Measurements from ENCODE around the gene TEDC2.
A peak's percentile ranks its signal among the peaks of the same experiment; 100 is the strongest.
"Not testable (repeated sequence)": the region's sequence is repeated elsewhere in the genome, so short reads cannot be mapped to it uniquely, and the experiment has no call there.

TEDC2 gene

DNA sequence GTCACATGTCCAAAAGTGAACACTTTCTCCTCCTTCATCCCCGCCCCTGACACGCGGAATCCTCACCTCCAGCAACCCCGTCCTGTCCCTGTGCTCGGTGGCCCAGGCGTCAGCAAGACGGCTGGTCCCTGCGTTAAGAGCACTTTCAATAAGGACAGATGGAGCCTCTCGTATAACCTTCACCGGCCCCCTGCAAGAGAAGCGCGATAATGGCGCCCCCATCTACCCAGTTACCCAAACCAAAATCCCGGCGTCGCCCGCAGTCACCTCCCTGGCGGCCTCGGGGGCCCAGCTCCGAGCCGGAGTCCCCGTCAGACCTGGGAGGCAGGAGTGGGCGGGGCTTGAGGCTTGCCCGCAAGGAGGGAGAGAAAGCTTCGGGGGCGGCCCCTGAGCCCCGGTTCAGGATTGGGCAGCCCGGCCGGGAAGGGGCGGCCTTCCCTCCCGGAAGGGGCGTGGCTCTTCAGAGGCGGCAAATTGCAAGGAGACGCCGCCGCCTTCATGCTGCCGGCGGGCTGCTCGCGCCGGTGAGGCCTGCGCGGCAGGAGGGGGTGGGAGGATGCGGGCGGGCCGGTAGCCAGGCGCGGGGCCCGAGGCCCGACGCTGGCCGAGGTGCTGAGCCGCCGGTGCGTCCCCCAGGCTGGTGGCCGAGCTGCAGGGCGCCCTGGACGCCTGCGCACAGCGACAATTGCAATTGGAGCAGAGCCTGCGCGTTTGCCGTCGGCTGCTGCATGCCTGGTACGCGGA is at the start of gene TEDC2:
TEDC2 (plus strand) TSS at position 463 of the 744 bp plus-strand sequence; CDS start at position 499, 36 bp downstream.
- peak; percentile 91 to 95 (median 92) for DNase-seq (ENCODE audit: low read depth in 3 of 3, low spot score in 1 of 3)

- no peak for DNase-seq (ENCODE audit: low read depth in 3 of 3, low spot score in 1 of 3)
Measured at GRCh38 chr16:2415085-2415484, 44.8 kb upstream of the TEDC2 start.

- DNase-seq (ENCODE audit: low read depth in 3 of 3, low spot score in 1 of 3) = no peak
Measured at GRCh38 chr16:2420035-2420434, 39.9 kb upstream of the TEDC2 start.

GRCh38 chr16:2422123-2422867 is 37.6 kb upstream of the TEDC2 start:
- no peak for DNase-seq (ENCODE audit: low read depth in 3 of 3, low spot score in 1 of 3)

DNA sequence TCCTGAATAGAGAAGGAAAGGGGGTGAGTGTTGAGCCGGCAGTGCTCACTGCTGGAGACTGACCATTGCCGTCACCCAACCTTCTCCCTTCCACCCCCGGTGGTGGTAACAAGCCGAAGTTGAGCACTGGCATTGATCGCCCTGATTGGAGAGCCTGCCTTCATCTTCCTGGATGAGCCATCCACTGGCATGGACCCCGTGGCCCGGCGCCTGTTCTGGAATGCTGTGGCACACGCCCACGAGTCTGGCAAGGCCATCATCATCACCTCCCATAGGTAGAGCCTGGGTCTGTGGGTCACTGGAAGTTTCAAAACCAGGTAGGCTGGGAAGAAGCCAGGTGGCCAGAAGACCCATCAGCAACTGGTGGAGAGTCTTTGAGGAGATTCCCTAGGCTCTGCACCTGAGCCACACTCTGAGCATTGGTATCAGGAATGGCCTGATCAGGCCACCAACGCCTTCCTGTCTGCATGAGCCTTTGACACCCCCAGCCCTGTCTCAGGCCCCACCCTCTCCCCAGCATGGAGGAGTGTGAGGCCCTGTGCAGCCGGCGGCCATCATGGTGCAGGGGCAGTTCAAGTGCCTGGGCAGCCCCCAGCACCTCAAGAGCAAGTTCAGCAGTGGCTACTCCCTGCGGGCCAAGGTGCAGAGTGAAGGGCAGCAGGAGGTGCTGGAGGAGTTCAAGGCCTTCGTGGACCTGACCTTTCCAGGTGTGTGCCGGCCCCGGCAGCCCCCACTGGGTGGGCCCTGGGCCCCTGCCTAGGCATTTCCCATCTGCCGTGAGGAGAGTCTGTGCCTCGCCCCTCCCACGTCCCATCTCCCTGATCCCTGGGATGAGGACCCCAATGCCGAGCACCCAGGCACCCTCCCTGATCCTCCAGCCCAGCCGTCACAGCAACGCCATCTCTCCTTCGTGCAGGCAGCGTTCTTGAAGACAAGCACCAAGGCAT is 35.6 kb upstream of the TEDC2 start:
- no peak for DNase-seq (ENCODE audit: low read depth in 3 of 3, low spot score in 1 of 3)

DNA sequence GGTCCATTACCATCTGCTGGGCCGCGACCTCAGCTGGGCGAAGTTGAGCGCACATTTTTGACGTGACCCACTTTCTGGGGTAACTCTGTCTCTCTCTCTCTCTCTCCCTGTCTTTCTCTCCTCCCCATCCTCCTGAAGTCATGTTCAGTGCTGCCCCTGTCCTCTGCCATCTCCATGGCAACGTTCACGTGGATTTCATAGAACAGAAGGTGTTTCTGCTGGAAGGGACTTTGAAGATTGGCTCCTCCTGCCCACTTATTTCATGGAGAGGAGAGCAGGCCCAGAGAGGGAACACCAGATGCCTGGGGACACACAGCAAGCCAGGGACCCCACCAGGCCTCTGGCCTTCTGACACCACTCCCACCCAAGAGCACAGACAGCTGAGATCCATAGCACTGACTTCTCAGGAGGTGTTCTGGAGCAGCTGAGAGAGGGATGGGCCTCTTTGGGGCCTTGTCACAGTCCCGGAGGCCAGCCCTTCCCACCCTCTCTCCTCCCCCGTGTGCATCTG is 34.8 kb upstream of the TEDC2 start:
- DNase-seq (ENCODE audit: low read depth in 3 of 3, low spot score in 1 of 3) = no peak

DNA sequence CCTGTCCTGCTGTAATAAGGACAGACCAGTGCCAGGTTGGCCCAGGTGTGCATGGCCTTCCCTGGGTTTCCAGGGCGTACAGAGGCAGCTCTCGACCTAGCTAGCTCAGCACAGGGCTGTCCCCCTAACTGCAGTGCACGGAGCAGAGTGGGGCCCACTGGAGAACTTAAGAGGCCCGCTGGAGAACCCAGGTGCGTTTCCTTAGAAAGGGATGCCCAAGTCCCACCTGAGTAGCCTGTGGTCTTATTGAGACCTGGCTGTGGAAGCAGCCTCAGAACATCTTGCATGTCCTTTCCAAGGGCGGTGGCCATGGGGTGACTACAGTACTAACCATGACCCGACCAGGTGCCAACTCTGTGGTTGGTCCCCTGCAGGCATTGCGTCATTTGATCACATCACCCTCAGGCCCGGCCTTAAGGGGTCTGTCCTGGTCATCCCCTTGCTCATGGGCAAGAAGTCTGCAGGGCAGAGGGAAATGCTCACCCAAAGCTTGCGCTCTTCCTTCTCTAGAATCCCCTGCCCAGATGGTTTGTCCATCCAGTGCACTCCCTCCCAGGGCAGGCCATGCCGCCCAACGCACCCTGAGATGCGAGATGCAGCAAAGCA is 34.0 kb upstream of the TEDC2 start:
- DNase-seq (ENCODE audit: low read depth in 3 of 3, low spot score in 1 of 3) = no peak

GRCh38 chr16:2426941-2427361 is 33.0 kb upstream of the TEDC2 start:
- DNase-seq (ENCODE audit: low read depth in 3 of 3, low spot score in 1 of 3) = no peak

- DNase-seq (ENCODE audit: low read depth in 3 of 3, low spot score in 1 of 3) = no peak
Measured at GRCh38 chr16:2427526-2427925, 32.4 kb upstream of the TEDC2 start.

DNA sequence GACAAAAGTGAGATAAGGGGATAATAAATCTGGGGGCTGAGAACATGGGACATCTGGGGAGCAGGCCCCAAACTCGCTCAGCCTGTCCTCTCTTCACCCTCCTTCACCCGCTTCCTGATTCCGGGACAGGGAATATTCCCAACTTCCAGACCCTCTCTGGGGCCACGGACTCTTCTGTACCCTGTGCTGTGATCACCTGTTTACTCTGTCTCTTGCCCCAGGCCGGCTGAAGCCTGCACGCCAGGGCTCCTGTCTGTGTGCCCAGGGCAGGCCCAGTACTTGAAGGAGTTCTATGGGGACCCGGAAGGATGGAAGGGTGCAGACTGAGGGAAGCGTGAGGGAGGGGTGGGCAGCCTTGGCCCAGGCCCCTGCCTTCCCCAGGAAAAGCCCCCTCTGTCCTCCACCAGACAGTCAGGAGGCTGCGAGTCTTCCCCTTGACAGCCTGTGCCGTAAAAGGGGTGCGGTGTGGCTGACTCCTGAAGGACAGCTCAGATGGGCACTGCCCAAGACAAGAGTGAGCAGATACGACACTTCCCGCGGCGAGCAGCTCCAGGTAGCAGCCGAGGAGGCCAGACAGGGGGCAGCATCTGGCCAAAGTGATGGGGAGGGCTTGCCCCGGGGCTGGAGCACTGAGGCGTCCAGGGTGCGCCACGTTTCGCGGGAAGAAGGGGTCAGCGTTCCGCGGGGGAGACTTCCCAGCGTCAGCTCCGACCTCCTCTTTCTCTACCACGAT is 31.7 kb upstream of the TEDC2 start:
- DNase-seq (ENCODE audit: low read depth in 3 of 3, low spot score in 1 of 3) = no peak

- no peak for DNase-seq (ENCODE audit: low read depth in 3 of 3, low spot score in 1 of 3)
Measured at GRCh38 chr16:2428784-2429033, 31.2 kb upstream of the TEDC2 start.

GRCh38 chr16:2429034-2429770 is 30.7 kb upstream of the TEDC2 start, which contains the start of gene CCNF:
TSS of gene CCNF (plus strand) at chr16:2429447. CDS start at chr16:2429482, 35 bp downstream.
- DNase-seq (ENCODE audit: low read depth in 3 of 3, low spot score in 1 of 3) = peak; percentile 95 to 98 (median 97)

- DNase-seq (ENCODE audit: low read depth in 3 of 3, low spot score in 1 of 3) = no peak
Measured at GRCh38 chr16:2429771-2430663, 29.9 kb upstream of the TEDC2 start.

GRCh38 chr16:2432286-2432685 is 27.6 kb upstream of the TEDC2 start:
- no peak for DNase-seq (ENCODE audit: low read depth in 3 of 3, low spot score in 1 of 3)

GRCh38 chr16:2432801-2433505 is 27.0 kb upstream of the TEDC2 start:
- no peak for DNase-seq (ENCODE audit: low read depth in 3 of 3, low spot score in 1 of 3)

DNA sequence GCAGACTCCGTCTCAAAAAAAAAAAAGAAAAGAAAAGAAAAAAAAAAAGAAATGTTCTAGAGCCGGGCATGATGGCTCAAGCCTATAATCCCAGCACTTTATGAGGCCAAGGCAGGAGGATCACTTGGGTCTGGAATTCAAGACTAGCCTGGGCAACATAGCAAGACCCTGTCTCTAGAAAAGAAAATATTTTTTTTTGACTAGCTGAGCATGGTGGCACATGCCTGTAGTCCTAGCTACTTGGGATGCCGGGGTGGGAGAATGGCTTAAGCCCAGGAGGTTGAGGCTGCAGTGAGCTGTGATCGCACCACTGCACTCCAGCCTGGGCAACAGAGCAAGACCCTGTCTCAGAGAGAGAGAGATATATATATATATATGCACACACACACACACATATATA is 24.7 kb upstream of the TEDC2 start:
- DNase-seq (ENCODE audit: low read depth in 3 of 3, low spot score in 1 of 3) = not testable (repeated sequence)

DNA sequence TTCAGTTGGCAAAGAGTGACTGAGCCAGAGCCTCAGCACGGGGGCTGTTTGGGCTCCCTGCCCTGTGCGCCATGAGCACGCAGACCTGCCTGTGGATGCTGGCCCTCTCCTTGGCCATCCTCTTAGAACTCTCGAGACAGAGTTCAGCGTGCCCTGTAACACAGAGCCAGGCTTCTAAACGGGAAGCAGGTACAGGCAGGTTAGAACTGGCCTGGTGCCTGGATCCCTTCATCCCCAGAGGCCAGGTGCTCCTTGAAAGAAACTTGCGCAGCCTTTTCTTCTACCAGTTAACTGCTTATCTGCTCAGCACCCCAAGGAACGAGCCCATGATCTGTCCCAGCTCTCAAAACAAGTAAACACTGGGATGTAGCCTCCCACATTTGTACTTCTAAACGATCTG is 23.8 kb upstream of the TEDC2 start:
- DNase-seq (ENCODE audit: low read depth in 3 of 3, low spot score in 1 of 3) = no peak
